SU-DHL-6 (cell line): ENCODE measurements around the gene HSDL1.

Experiments used
- CTCF ChIP-seq: fragments of 200-600 bp; sonication (generic); IDR thresholded peaks from one replicate; pipeline ENCODE4 v1.5.1; 2017; ENCODE audit warnings: antibody characterized with exemption, mild to moderate bottlenecking, low read length, moderate library complexity; ENCODE audit not compliant: insufficient read depth, poor library complexity, severe bottlenecking
- EZH2phosphoT487 ChIP-seq: fragments of 200-600 bp; sonication (generic), shearing (Covaris generic); conservative IDR thresholded peaks from 2 replicates; pipeline ENCODE4 v1.6.1; 2018; ENCODE audit warnings: mild to moderate bottlenecking, antibody characterized with exemption, low read length, moderate library complexity, mixed read lengths

GRCh38 chr16:84155771-84156170 is 10.8 kb upstream of the HSDL1 start:
- no peak for TF ChIP-seq CTCF
- TF ChIP-seq EZH2phosphoT487: no peak
